GOT3 (cell line): ENCODE results near the gene BCHE.

Experiments used
- DNase-seq: peaks from one replicate; lab custom pipeline; 2025; ENCODE audit warnings: mixed read lengths; lab: John Stamatoyannopoulos, UW

The BCHE gene

DNA sequence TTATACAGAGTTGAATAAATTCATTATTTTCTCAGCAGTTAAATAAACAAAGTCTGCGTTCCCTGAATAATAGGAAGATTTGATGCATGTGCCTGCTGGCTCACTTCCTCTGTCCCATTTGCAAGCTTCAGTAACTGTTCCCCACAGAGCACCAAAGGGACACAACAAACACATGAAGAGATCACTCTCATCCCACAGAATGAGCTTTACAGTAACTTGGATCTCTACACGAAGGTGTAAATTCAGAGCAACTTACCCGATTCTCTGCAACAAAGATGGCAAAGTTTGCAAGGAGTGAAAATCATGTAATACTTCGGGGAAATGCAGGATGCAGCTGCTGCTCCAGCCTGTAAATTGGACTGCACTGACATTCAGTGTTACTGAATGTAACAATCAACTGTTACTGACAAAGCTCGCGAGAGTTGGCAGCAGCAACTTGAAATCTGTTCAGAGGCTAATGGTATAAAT lies at the start of gene BCHE:
Gene BCHE (minus strand): TSS at position 366 of the 468 bp plus-strand sequence. CDS start 6,390 bp downstream, outside the sequence.
- no peak for DNase-seq

DNA sequence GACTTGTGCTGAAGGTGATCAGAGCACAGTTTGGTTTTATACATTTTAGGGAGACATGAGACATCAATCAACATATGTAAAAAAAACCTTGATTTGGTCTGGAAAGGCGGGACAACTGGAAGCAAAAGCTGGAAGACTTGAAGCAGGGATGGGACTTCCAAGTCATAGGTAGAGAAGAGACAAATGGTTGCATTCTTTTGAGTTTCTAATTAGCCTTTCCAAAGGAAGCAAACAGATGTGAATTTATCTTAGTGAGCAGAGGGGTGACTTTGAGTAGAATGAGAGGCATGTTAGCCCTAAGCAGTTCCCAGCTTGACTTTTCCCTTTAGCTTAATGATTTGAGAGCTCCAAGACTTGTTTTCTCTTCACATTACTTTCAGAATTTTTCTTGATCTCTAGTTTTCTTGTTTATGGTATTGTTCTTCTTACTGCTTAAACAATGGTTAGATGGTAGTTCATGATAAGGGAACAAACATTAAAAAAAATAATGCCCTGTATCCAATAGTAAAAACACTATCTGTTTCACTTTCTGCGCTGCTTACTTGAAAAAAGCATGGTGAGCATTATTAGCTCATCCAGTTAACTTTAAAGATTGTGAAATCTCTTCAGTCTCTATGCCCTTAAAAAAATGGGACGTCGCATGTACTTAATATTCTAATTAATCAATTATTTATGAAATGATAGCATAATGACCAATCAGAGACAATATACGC lies 48.5 kb upstream of the BCHE start:
- no peak for DNase-seq

DNA sequence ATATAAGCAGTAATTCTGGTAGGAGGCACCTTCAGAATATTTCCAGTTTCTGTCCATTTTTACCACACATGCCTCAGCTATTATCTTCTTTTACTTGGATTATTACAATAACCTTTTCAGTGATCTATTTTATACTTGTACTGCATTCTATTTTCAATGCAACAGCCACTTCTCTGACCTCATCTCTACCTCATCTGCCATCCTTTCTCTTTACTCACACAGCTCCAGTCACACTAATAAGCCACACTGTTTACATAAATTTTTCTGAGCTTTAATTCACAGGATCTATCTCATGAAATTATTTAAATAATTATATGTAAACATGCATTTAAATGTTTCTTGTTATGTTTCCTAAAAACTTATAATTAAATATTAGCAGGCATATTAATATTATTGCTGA lies 47.3 kb upstream of the BCHE start:
- DNase-seq, result no peak

DNA sequence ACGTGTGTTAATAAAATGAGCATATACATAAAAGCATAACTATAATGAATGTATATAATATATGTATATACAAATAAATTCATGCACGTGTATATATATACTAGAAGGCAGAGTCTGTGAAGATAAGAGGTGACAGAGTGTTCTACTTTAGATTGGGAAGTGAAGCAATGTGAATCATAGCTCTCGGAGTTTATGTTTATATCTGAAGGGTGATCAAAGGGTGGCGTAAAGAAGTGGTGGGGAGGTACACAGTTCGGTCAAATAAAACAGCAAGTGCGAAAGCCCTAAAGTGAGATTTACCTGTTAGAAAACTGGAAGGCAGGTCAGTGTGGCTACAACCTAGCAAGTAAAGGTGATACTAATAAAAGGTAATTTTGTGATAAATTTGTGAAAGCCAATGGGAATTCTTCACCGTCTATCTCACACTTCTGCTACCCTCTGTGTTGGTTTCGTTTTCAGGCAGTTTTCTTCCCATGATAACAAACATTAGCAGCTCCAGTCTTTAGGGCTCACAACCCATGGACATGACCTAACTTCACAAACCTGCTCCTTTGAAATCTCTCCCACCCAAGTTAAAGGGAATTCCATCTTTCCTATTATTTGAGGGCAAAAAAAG lies 46.7 kb upstream of the BCHE start:
- no peak for DNase-seq

DNA sequence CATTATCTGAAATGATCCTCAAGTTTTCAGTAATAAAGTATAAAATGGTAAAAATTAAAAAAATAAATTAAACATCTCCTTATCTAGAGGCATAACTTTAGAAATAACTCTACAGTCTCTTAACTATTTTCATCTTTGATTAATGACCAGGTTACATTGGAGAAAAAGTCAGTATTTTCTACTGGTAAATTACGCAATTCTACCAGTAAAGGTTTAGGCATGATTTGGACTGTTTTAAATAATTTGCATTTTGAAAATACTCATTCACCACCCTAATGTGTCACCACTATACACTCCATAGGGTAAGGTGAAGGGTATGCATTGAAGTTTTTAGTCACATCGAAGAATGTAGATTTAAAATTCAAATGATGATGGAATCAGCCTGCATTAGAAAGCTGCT lies 45.9 kb upstream of the BCHE start:
- DNase-seq, result no peak

DNA sequence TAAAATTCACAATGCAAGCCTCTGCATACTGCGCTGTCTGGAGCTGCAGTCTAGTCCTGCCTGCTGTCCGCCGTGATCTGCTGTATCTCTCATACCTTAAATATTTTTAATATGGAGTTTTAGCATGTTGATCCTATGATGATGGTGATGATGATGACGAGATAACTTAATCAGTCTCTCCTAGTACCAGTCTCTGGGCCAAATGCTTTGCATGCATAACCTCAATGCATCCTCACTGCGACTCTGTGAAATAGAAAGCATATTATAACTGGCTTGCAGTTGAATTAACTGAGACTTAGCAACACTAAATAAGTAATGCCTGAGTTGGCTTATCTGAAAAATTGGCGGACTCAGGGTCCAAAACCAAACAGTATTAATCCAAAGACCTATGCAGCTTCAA lies 38.4 kb upstream of the BCHE start:
- no peak for DNase-seq

DNA sequence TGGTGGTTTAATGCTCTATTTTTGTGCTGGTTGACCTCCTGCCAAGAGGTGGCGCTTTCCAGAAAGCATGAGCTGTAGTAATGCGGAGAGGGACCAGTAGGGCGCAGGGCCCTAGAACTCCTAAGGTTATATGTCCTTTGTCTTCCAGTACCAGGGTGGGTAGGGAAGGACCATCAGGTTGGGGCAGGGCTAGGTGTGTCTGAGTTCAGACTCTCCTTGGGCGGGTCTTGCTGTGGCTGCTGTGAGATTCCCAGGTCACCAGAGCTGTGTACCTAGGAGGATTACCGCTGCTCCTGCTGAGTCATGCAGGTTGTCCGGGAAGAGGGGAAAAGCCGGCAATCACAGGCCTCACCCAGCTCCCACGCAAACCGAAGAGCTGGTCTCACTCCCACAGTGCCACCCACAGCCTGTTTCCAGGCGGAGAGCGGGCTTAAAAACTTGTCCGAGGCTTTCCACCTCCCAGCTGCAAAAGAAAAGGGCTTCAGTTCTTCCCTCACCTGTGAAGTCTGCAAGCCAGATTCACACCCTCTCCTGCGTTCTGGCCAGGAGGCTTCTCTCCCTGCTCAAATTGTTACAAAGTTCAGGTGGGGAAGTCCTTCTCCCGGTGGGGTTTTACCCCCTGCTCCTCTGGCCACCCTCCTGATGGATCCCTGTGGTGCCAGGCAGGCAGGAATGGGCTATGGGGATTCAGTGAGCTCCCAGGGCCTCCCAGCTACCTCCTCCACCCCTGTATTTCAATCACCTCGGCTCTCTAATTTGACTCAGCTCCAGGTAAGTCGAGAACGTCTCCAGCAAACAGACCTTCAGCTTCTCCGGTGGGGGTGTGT lies 37.7 kb upstream of the BCHE start:
- DNase-seq, result no peak

DNA sequence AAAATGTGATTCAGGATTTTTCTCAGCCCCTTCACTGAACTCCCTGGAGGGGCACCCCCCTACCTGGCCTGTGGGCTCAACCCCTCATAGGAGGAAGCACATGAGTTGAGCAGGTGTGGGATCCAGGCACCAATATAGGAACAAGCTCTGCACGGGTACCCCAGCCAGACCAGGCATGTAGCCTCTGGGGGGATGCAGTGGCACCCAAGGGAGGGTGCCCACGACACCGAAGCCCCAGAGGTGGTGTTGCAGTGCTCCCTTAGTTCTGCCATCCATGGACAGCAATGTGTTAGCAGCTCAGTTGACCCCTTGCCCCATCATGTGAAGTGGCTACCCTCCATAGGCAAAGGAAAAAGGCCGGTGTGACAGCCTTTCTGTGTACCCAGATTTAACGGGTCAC lies 30.9 kb upstream of the BCHE start:
- DNase-seq, result no peak

DNA sequence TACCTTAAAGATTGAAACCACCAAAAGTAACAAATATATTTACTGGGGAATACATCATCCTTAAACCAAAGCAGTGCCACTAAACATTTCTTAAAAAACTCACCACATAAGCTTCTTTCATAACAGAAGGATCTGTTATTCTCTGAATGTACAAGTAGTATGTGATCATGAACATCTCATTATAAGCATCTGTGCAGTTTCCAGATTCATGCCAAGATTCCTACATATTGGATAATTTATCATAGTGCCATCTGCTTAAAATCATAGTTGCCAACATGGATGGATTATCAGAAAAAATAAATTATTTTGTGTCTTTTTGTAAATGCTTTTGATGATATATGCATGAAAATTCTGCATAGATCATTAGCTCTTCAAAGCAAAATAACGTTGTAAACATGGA lies 21.8 kb upstream of the BCHE start:
- no peak for DNase-seq

DNA sequence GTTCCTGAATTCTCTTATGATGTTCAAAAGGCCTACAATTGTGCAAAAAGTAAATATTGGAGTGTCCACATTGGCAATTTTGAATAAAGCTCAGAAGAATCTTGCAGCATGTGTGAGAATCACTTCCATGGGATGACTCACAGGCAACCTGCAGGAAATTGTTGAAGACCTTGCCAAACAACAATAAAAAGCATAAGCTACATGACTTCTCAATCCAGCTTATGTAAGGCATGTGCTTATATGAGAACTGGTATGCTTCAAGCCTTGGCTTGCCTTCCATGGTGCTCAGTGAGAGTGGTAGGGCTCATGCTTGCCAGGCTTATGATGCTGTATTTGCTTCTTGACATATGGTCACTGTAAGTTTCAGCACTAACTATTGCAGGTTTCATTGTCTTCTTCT lies 18.4 kb upstream of the BCHE start:
- no peak for DNase-seq

DNA sequence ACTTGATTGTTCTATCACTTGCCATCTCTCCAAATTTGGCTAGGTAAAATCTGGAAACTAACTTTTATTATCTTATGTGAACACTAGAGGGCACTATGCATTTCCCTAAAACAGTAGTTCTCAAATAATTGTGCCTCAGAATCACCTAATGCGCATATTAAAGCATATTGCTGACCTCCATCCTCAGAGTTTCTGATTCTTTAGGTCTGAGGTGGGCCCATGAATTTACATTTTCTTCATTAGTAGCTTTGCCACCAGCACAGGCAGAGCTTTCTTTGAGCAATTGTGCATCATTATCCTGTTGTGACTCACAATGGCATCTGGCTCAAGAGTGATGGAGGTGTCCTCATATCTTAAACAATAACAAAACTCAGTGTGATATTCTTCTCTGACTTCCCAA lies 17.5 kb upstream of the BCHE start:
- DNase-seq, result no peak

DNA sequence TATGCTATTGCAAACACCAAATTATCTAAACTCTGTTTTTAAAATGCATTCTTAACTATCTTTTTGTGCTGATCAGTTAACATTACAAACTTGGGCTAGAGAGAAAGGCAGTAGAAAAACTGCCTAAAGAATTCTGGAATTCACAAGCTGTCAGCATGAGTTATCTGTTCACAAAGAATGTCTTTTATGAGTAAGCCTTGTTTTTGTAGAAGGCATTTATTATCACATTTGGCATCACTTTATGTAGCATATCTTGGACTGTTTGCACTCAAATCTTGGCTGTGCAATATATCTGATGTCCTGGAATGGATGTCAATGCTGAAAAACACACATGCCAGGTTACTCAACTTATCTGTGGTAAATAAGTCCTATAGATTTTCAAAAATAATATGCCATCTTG lies 15.5 kb upstream of the BCHE start:
- DNase-seq, result no peak

DNA sequence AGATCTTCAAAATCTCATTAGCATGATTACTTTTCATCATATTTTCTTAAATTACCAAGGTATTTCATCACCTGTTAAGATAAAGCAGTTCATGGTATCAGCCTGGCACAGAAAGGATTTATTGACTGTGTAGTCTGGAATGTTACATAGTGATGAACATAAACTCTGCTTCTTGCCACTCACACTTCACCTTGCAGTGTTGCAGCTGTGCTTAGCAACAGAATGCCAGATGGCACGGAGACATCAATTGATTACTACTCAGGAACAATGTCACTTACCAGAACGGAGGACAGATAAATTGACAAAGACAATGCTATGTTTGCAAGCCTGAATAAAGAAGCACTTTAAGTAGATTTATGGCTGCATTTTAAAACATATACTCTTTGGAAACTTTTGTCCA lies 15.0 kb upstream of the BCHE start:
- no peak for DNase-seq

DNA sequence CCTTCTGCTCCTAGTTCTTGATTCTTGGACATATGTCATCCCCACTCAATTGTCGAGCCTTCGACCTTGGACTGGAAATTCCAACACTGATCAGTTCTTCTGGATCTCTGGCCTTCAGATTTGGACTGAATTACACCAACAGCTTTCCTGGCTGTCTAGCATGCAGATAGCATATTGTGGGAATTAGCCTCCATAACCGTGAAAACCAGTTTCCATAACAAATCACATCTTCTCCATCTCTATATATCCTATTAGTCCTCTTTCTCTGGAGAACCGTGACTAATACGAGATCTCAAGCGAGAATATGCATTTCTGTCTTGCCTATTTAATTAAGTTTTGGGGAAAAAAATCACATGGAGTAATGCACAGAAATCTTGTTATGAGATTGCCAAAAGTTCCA lies 8.8 kb upstream of the BCHE start:
- no peak for DNase-seq

DNA sequence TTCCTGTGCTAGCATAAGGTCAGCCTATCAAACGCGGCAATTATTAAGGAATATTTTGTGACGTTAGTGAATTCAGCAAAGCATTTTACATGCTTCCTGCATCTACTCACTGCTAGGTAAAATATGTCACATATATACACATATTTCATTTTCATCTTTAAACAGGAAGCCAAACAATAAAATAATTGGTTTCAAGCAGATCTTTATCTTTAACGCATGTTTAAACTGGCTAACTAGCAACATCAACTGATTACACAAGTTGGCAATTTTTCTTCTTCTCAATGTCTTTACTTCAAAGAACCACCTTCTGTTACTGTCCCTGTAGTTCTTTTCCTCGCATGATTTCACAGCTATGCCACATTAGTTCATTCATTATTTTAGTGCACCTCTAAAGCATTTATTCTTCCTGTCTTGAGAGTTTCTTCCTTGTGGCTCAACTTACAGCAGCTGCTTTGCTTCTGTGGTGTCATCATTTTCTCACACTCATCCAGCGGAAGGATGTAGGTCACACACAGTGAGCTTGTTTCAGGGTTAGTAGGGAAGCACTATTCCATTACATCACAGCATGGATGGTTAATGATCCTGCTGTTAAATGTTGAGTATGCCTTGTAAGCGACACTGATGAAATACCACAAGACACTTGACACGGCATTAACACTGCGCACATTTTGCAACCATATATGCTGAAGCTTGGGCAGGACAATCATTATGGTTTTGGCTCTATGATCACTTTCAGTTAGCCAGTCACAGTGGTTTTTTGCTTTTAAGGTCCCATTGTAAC lies 2.3 kb upstream of the BCHE start:
- no peak for DNase-seq

DNA sequence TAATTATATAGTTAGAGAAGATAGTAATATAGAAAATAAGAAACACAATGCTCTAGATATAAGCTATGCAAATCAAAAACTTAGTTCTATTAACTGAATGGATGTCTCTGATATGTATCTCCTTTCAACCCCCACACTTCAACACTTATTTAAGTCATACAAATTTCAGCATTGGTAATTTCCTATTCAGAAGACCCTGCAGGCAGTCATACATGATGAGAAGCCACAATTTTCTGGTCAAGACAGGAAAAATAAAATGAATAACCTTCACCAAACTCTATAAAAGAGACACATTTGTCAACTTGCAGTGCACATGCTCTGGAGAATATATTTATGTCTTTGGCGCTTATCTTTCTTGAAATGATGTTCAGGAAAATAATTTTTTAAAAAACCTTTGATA lies 578 bp upstream of the BCHE start:
- no peak for DNase-seq

DNA sequence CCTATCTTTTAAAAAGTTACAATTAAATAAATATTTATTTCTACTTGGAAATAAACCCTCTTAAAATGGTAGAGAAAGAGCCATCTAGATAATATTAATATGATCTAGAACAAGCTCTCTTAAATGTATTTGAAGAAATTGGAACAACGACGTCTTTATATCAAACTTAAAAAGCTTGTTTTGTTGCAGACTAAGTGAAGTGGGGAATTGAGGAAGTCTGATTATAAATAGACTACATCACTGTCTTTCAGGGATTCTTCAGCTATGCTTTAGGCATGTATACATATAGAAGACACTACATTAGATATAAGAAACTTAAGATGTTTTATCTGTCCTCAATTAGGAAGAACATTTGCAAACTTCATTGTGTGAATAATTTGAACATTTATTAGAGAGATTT lies 1.8 kb downstream of the BCHE start:
- DNase-seq, result no peak

DNA sequence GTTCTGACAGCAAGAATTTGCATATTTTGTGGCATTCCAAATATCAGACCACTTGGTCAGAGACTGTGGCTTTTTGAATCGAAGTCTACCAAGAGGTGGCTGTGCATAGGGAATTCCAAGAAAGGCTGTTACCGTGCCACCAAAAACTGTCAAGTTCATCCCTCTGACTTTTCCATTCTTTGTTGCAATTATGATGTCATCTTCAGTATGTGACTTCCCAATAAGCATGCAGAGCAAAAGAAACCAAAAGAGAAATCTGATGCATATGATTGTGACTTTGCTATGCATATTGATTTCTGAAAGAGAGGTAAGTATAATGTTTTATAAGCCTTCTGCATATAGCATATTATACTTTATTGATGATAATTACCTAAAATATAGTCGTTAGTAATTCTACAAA lies 6.5 kb downstream of the BCHE start:
- no peak for DNase-seq

DNA sequence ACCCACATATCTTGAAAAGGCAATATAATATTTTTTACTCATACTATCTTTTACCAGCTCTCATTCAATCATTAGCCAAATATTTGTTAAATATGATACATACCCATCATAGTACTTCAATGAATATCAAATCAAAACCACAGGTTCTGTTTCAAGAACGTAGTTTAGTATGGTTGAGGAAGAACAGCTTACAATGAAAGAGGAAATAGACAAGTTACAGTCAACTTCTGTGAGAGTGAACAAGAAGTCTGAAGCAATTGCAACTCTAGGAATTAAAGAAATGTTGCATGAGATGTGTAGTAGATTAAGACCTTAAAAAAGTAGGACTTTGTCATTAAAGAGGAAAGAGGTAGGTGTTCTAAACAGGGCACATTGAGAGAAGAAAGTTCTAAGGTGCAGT lies 9.3 kb downstream of the BCHE start:
- no peak for DNase-seq

DNA sequence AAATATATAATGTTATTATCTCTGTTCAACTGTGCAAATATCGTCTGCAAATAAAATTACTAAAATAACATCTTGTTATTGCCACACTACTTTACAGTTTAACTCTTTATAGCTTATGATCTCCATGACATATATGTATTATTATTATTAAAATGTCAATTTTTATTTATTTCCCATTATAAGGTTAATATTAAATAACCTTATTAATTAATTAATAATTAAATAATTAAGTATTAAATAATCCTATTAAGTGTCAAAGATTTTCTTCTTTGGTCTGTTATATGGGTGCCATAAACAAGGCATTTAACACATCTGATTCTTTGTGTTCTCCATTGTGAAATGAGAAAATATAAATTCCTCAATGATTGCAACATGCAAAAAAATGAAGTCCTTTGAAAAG lies 10.0 kb downstream of the BCHE start:
- no peak for DNase-seq

DNA sequence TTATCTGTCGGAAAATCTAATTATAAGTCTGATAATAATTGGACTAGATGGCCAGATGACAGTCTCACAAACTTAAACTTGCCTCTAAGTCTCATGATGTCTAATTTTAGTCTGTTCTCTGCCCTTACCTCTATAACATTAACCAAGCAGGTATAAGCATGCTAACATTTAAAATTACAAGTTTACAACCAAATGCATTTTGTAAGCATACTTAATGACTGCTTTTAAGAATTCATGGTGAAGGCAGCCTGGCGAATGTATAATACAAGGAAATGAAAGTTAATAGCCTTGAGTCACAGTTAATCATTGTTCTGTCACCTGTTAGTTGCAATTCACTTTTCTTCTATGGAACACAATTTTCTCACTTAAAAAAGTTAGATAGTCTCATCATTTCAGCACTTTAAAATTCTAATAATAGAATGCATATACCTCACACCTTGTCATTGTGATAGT lies 16.5 kb downstream of the BCHE start:
- no peak for DNase-seq

DNA sequence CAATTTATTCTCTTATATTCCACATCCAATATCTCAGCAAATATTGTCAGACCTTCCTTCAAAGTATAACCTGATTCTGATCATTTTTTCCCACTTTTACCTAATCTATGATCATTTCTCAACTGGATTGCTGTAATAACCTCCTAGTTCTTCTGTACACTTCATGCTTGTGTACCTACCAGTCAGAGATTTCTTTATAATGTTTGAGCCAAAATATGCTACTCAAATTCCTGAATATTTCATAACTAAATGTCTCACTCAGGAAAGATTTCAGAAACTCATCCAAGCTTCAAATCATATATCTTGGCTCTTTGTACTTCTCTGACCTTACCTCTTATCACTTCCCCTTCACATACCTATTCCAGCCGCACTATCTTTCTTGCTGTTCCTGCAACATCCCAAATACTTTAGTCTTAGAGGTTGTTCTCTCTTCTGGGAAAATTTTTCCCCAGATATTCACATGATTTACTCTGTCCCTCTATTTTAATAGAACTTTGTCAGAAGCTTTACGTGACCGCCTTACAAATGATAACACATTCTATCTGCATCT lies 20.0 kb downstream of the BCHE start:
- DNase-seq, result no peak
